HEK293 (cell line): ENCODE measurements around the gene MARVELD1.

Source experiments
- CTCF ChIA-PET: fragments of 350-600 bp; formaldehyde crosslinking; extraction: SDS; loops from one replicate; lab custom pipeline; 2021; ENCODE audit warnings: antibody characterized with exemption; lab: Yijun Ruan, JAX
- POLR2A ChIA-PET: fragments of 300-600 bp; formaldehyde crosslinking; extraction: SDS; loops from one replicate; lab custom pipeline; 2020; ENCODE audit warnings: antibody characterized with exemption, inconsistent platforms; lab: Yijun Ruan, JAX
- H3K27ac ChIP-seq: fragments of 200-500 bp; sonication (Bioruptor generic); 2 replicates; pipeline ENCODE4 v1.5.1; 2014; ENCODE audit warnings: low read depth, low read length, control low read depth, inconsistent platforms; ENCODE audit errors: extremely low read depth
- H3K36me3 ChIP-seq, 2 experiments: fragments of 200-500 bp in 1 of 2; sonication (Bioruptor generic) in 1 of 2; 1 replicate in 1 of 2; 2 replicates in 1 of 2; pipeline ENCODE4 v1.5.1; 2014 to 2017; ENCODE audit warnings: inconsistent platforms in 2 of 2, low read length in 2 of 2; ENCODE audit not compliant: control insufficient read depth in 2 of 2, insufficient read depth in 1 of 2
- H3K4me1 ChIP-seq: fragments of 200-500 bp; sonication (Bioruptor generic); 2 replicates; pipeline ENCODE4 v1.5.1; 2014; ENCODE audit warnings: mild to moderate bottlenecking, low read length, inconsistent platforms; ENCODE audit not compliant: control insufficient read depth, insufficient read depth
- H3K4me3 ChIP-seq: 2 replicates; pipeline ENCODE4 v1.5.1; 2011; ENCODE audit warnings: low read depth, mild to moderate bottlenecking, control low read depth, low read length, moderate library complexity
- H3K9me3 ChIP-seq: fragments of 200-500 bp; sonication (Bioruptor generic); 2 replicates; pipeline ENCODE4 v1.5.1; 2014; ENCODE audit warnings: low read depth, low read length, inconsistent platforms; ENCODE audit not compliant: control insufficient read depth, insufficient read depth
- AEBP2 ChIP-seq: fragments of 450-650 bp; formaldehyde crosslinking; IDR thresholded peaks from 2 replicates; pipeline ENCODE4 v1.5.1; 2016; ENCODE audit warnings: missing biosample characterization, missing genetic modification characterization, borderline replicate concordance
- ATF2 ChIP-seq: fragments of 450-650 bp; formaldehyde crosslinking; IDR thresholded peaks from 2 replicates; pipeline ENCODE4 v1.5.1; 2016; ENCODE audit warnings: missing biosample characterization, missing genetic modification characterization, low read depth
- FEZF1 ChIP-seq: fragments of 450-650 bp; formaldehyde crosslinking; IDR thresholded peaks from 2 replicates; pipeline ENCODE4 v1.5.1; 2016; ENCODE audit warnings: missing biosample characterization, missing genetic modification characterization
- GLIS1 ChIP-seq: fragments of 450-650 bp; formaldehyde crosslinking; IDR thresholded peaks from 2 replicates; pipeline ENCODE4 v1.5.1; 2016; ENCODE audit warnings: missing biosample characterization, missing genetic modification characterization
- YY2 ChIP-seq: fragments of 450-650 bp; formaldehyde crosslinking; IDR thresholded peaks from 2 replicates; pipeline ENCODE4 v1.5.1; 2016; ENCODE audit warnings: missing biosample characterization, missing genetic modification characterization
- ZBTB44 ChIP-seq: fragments of 450-650 bp; IDR thresholded peaks from 2 replicates; pipeline ENCODE4 v1.5.1; 2018; ENCODE audit warnings: missing biosample characterization, mild to moderate bottlenecking, missing genetic modification characterization
- ZEB2 ChIP-seq: fragments of 450-650 bp; formaldehyde crosslinking; IDR thresholded peaks from 2 replicates; pipeline ENCODE4 v1.5.1; 2016; ENCODE audit warnings: missing biosample characterization, missing genetic modification characterization
- ZFP69B ChIP-seq: fragments of 450-650 bp; formaldehyde crosslinking; IDR thresholded peaks from 2 replicates; pipeline ENCODE4 v1.5.1; 2016; ENCODE audit warnings: missing biosample characterization, missing genetic modification characterization
- ZNF10 ChIP-seq: fragments of 450-650 bp; formaldehyde crosslinking; IDR thresholded peaks from 2 replicates; pipeline ENCODE4 v1.5.1; 2017; ENCODE audit warnings: missing biosample characterization, missing genetic modification characterization
- ZNF133 ChIP-seq: fragments of 450-650 bp; formaldehyde crosslinking; IDR thresholded peaks from 2 replicates; pipeline ENCODE4 v1.5.1; 2016; ENCODE audit warnings: missing biosample characterization, missing genetic modification characterization
- ZNF157 ChIP-seq: fragments of 450-650 bp; formaldehyde crosslinking; IDR thresholded peaks from 2 replicates; pipeline ENCODE4 v1.5.1; 2016; ENCODE audit warnings: missing biosample characterization, missing genetic modification characterization
- ZNF211 ChIP-seq: fragments of 450-650 bp; formaldehyde crosslinking; IDR thresholded peaks from 2 replicates; pipeline ENCODE4 v1.5.1; 2016; ENCODE audit warnings: low read depth, missing biosample characterization, missing genetic modification characterization
- ZNF26 ChIP-seq: fragments of 450-650 bp; formaldehyde crosslinking; IDR thresholded peaks from 2 replicates; pipeline ENCODE4 v1.5.1; 2016; ENCODE audit warnings: missing biosample characterization, missing genetic modification characterization
- ZNF280D ChIP-seq: fragments of 450-650 bp; formaldehyde crosslinking; IDR thresholded peaks from 2 replicates; pipeline ENCODE4 v1.5.1; 2016; ENCODE audit warnings: missing biosample characterization, missing genetic modification characterization
- ZNF302 ChIP-seq: fragments of 450-650 bp; formaldehyde crosslinking; IDR thresholded peaks from 2 replicates; pipeline ENCODE4 v1.5.1; 2016; ENCODE audit warnings: missing biosample characterization, missing genetic modification characterization, low read depth
- ZNF335 ChIP-seq: fragments of 450-650 bp; formaldehyde crosslinking; conservative IDR thresholded peaks from 2 replicates; pipeline ENCODE4 v1.5.1; 2016; ENCODE audit warnings: missing biosample characterization, missing genetic modification characterization
- ZNF394 ChIP-seq: fragments of 450-650 bp; formaldehyde crosslinking; IDR thresholded peaks from 2 replicates; pipeline ENCODE4 v1.5.1; 2016; ENCODE audit warnings: missing biosample characterization, missing genetic modification characterization, mild to moderate bottlenecking, moderate library complexity, borderline replicate concordance
- ZNF404 ChIP-seq: fragments of 450-650 bp; formaldehyde crosslinking; IDR thresholded peaks from 2 replicates; pipeline ENCODE4 v1.5.1; 2017; ENCODE audit warnings: missing biosample characterization, missing genetic modification characterization
- ZNF473 ChIP-seq: fragments of 450-650 bp; formaldehyde crosslinking; IDR thresholded peaks from 2 replicates; pipeline ENCODE4 v1.5.1; 2017; ENCODE audit warnings: missing biosample characterization, missing genetic modification characterization
- ZNF48 ChIP-seq: fragments of 450-650 bp; formaldehyde crosslinking; IDR thresholded peaks from 2 replicates; pipeline ENCODE4 v1.5.1; 2016; ENCODE audit warnings: missing biosample characterization, missing genetic modification characterization
- ZNF510 ChIP-seq: fragments of 450-650 bp; formaldehyde crosslinking; IDR thresholded peaks from 2 replicates; pipeline ENCODE4 v1.5.1; 2018; ENCODE audit warnings: mild to moderate bottlenecking, missing genetic modification characterization, missing biosample characterization; ENCODE audit not compliant: insufficient replicate concordance
- ZNF513 ChIP-seq: fragments of 450-650 bp; IDR thresholded peaks from 2 replicates; pipeline ENCODE4 v1.5.1; 2018; ENCODE audit warnings: missing biosample characterization, missing genetic modification characterization
- ZNF548 ChIP-seq: fragments of 450-650 bp; formaldehyde crosslinking; IDR thresholded peaks from 2 replicates; pipeline ENCODE4 v1.5.1; 2016; ENCODE audit warnings: missing biosample characterization, missing genetic modification characterization
- ZNF600 ChIP-seq: fragments of 450-650 bp; formaldehyde crosslinking; IDR thresholded peaks from 2 replicates; pipeline ENCODE4 v1.5.1; 2016; ENCODE audit warnings: missing biosample characterization, missing genetic modification characterization
- ZNF621 ChIP-seq: fragments of 450-650 bp; formaldehyde crosslinking; IDR thresholded peaks from 2 replicates; pipeline ENCODE4 v1.5.1; 2017; ENCODE audit warnings: missing biosample characterization, missing genetic modification characterization
- ZNF76 ChIP-seq: fragments of 450-650 bp; formaldehyde crosslinking; IDR thresholded peaks from 2 replicates; pipeline ENCODE4; 2016; ENCODE audit warnings: low read depth, missing biosample characterization, missing genetic modification characterization, borderline replicate concordance
- ZNF843 ChIP-seq: fragments of 450-650 bp; formaldehyde crosslinking; IDR thresholded peaks from 2 replicates; pipeline ENCODE4 v1.5.1; 2016; ENCODE audit warnings: missing biosample characterization, missing genetic modification characterization
- ZSCAN30 ChIP-seq: fragments of 450-650 bp; IDR thresholded peaks from 2 replicates; pipeline ENCODE4 v1.5.1; 2018; ENCODE audit warnings: missing biosample characterization, mild to moderate bottlenecking, missing genetic modification characterization, moderate library complexity
- ZXDB ChIP-seq: fragments of 450-650 bp; formaldehyde crosslinking; IDR thresholded peaks from 2 replicates; pipeline ENCODE4 v1.5.1; 2016; ENCODE audit warnings: missing biosample characterization, missing genetic modification characterization

Gene MARVELD1

GRCh38 chr10:97740613-97741012 lies 27.1 kb downstream of the MARVELD1 start:
- ChIA-PET POLR2A (no interaction called here), CTCF (interaction anchor here (1.0 to 1.2 kb wide), 2 partner anchors 18 to 31 kb away, joined by 4 to 8 read pairs; no protein-coding TSS in a partner anchor)
- no peaks in the 10 kb centered on the region for H3K9me3 ChIP-seq
- H3K36me3 ChIP-seq, result peaks cover 15 to 64% of the 10 kb centered on the region in 2 experiments
- H3K4me3 ChIP-seq, result no peak overlapping the region
- H3K4me1 ChIP-seq, result 0 out of 2 replicates have a peak, but pooled peaks cover 2% of the 10 kb centered on the region
- no peak overlapping the region for H3K27ac ChIP-seq
- TF ChIP-seq ATF2 (tag by site-specific recombination), result no peak
- TF ChIP-seq ZEB2 (tag by site-specific recombination), result no peak
- TF ChIP-seq ZNF513 (tag by site-specific recombination), result no peak
- TF ChIP-seq AEBP2 (tag by site-specific recombination), result no peak
- TF ChIP-seq ZNF335 (tag by site-specific recombination), result no peak
- no peak for TF ChIP-seq ZNF26 (tag by site-specific recombination)
- TF ChIP-seq ZFP69B (tag by site-specific recombination), result no peak
- no peak for TF ChIP-seq ZNF621 (tag by site-specific recombination)
- no peak for TF ChIP-seq ZNF10 (tag by site-specific recombination)
- no peak for TF ChIP-seq ZNF473 (tag by site-specific recombination)
- TF ChIP-seq ZNF157 (tag by site-specific recombination), result no peak
- TF ChIP-seq ZXDB (tag by site-specific recombination), result no peak
- no peak for TF ChIP-seq ZNF133 (tag by site-specific recombination)
- TF ChIP-seq ZNF843 (tag by site-specific recombination), result no peak
- no peak for TF ChIP-seq ZNF510 (tag by site-specific recombination)
- TF ChIP-seq ZNF302 (tag by site-specific recombination), result no peak
- no peak for TF ChIP-seq ZNF404 (tag by site-specific recombination)
- TF ChIP-seq ZNF600 (tag by site-specific recombination), result no peak
- TF ChIP-seq YY2 (tag by site-specific recombination), result no peak
- TF ChIP-seq ZNF76, result no peak
- no peak for TF ChIP-seq GLIS1 (tag by site-specific recombination)
- TF ChIP-seq FEZF1 (tag by site-specific recombination), result peak; percentile 89
- 0 out of 2 replicates have a peak, but pooled peaks have one; percentile 13 for TF ChIP-seq ZBTB44 (tag by site-specific recombination)
- TF ChIP-seq ZNF48 (tag by site-specific recombination), result no peak
- TF ChIP-seq ZNF280D, result no peak
- no peak for TF ChIP-seq ZNF211 (tag by site-specific recombination)
- TF ChIP-seq ZNF548 (tag by site-specific recombination), result no peak
- no peak for TF ChIP-seq ZSCAN30
- peak; percentile 75 for TF ChIP-seq ZNF394 (tag by site-specific recombination)
